HG03064 (cell line): ENCODE measurements around the gene AP2M1.

Source experiments
- ATAC-seq: cut with Tn5 transposase; IDR thresholded peaks from one replicate; pipeline ENCODE4 v1.9.1; 2021; ENCODE audit warnings: low read depth; ENCODE audit not compliant: unreplicated experiment

The AP2M1 gene

GRCh38 chr3:184177767-184178306 is 3.2 kb downstream of the AP2M1 start:
- ATAC-seq: no peak

- ATAC-seq: no peak
Measured at GRCh38 chr3:184178521-184179138, 4.0 kb downstream of the AP2M1 start.

- ATAC-seq: no peak
Measured at GRCh38 chr3:184180165-184180564, 5.5 kb downstream of the AP2M1 start.

- ATAC-seq: no peak
Measured at GRCh38 chr3:184181596-184181995, 6.9 kb downstream of the AP2M1 start.

GRCh38 chr3:184183679-184184078 is 9.0 kb downstream of the AP2M1 start:
- no peak for ATAC-seq

- ATAC-seq: no peak
Measured at GRCh38 chr3:184184546-184185230, 10.0 kb downstream of the AP2M1 start.

- peak; percentile 85 for ATAC-seq
Measured at GRCh38 chr3:184185461-184186183, 11.0 kb downstream of the AP2M1 start.

GRCh38 chr3:184186184-184186901 is 11.7 kb downstream of the AP2M1 start, which contains the start of gene ABCF3:
Gene ABCF3 (plus strand): TSS chr3:184186199. CDS start chr3:184186208, 9 bp downstream.
- peak; percentile 11 for ATAC-seq

GRCh38 chr3:184186902-184187207 is 12.2 kb downstream of the AP2M1 start:
- no peak for ATAC-seq

- no peak for ATAC-seq
Measured at GRCh38 chr3:184188080-184188479, 13.4 kb downstream of the AP2M1 start.

GRCh38 chr3:184189421-184189820 is 14.8 kb downstream of the AP2M1 start:
- ATAC-seq: no peak

GRCh38 chr3:184192889-184193288 is 18.2 kb downstream of the AP2M1 start:
- no peak for ATAC-seq

GRCh38 chr3:184193991-184194539 is 19.4 kb downstream of the AP2M1 start:
- no peak for ATAC-seq

- ATAC-seq: no peak
Measured at GRCh38 chr3:184196536-184196935, 21.9 kb downstream of the AP2M1 start.

- ATAC-seq: no peak
Measured at GRCh38 chr3:184198509-184198908, 23.9 kb downstream of the AP2M1 start.

- no peak for ATAC-seq
Measured at GRCh38 chr3:184200825-184201224, 26.2 kb downstream of the AP2M1 start.

GRCh38 chr3:184203526-184203925 is 28.9 kb downstream of the AP2M1 start:
- no peak for ATAC-seq

GRCh38 chr3:184209146-184209923 is 34.7 kb downstream of the AP2M1 start:
- no peak for ATAC-seq

GRCh38 chr3:184211297-184211696 is 36.6 kb downstream of the AP2M1 start:
- ATAC-seq: no peak

- no peak for ATAC-seq
Measured at GRCh38 chr3:184211718-184212117, 37.1 kb downstream of the AP2M1 start.
